ENCODE measurements around the gene CAVIN3. TPM values are rescaled to one million over a fixed set of nuclear protein-coding genes. Genes with fewer than 3 reads are reported as not detected.

Gene CAVIN3
- total and polyA plus RNA-seq, 2 of the 8 experiments (the other 6 are each of a cell fraction or from before 2014, with no cell fraction given) = 17.7 to 26.4 TPM

GRCh38 chr11:6312106-6312505 is 8.2 kb downstream of the CAVIN3 start:
- no peak for TF ChIP-seq POLR2AphosphoS5 (IDR thresholded peaks at IDR 0.05; ENCODE audit: low read depth, low read length)
- TF ChIP-seq NANOG (IDR thresholded peaks at IDR 0.05; ENCODE audit: insufficient read depth, low read depth, low read length, poor library complexity, severe bottlenecking) = no peak
- TF ChIP-seq SIX5 (IDR thresholded peaks at IDR 0.05; ENCODE audit: low read depth, low read length) = no peak
- no peak for TF ChIP-seq BRCA1 (IDR thresholded peaks at IDR 0.05; ENCODE audit: low read depth, low read length)
- no peak for TF ChIP-seq POLR2A (IDR thresholded peaks at IDR 0.05; ENCODE audit: control extremely low read depth in 1 of 2, low read depth in 2 of 2, low read length in 2 of 2)
- no peak for TF ChIP-seq EGR1 (IDR thresholded peaks at IDR 0.05; ENCODE audit: borderline replicate concordance, low read depth, low read length)
- no peak for TF ChIP-seq CBX8 (IDR thresholded peaks at IDR 0.05; ENCODE audit: borderline replicate concordance, low read depth, low read length)
- no peak for TF ChIP-seq SIN3A (conservative IDR thresholded peaks at IDR 0.05 in 1 of 2, IDR thresholded peaks at IDR 0.05 in 1 of 2; ENCODE audit: low read depth in 1 of 2, low read length in 2 of 2)
- TF ChIP-seq ZNF274 (IDR thresholded peaks at IDR 0.05; ENCODE audit: borderline replicate concordance, extremely low read depth, low read length) = no peak
- no peak for TF ChIP-seq ATF3 (IDR thresholded peaks at IDR 0.05; ENCODE audit: insufficient read depth, low read depth, low read length)
- TF ChIP-seq JUN (IDR thresholded peaks at IDR 0.05; ENCODE audit: low read depth, low read length) = no peak
- TF ChIP-seq BCL11A (IDR thresholded peaks at IDR 0.05; ENCODE audit: low read depth in 2 of 2, low read length in 2 of 2) = no peak
- TF ChIP-seq CBX5 (IDR thresholded peaks at IDR 0.05; ENCODE audit: low read depth, low read length) = no peak
- CTCF ChIA-PET (ENCODE audit: partially characterized antibody) = interaction anchor here (0.6 to 9.7 kb wide), 10 partner anchors 16 to 1502 kb away, joined by 3 to 124 read pairs (median 5); partner anchors contain the start of gene CCKBR
- H3K9ac ChIP-seq (replicated peaks in 1 of 4; ENCODE audit: extremely low read depth in 1 of 4, low read depth in 3 of 4, low read length in 3 of 4) = no peak overlapping the region
- no peak overlapping the region for H2AFZ ChIP-seq (ENCODE audit: low read length)
- no peaks in the 10 kb centered on the region for H4K20me1 ChIP-seq (replicated peaks in 1 of 2; ENCODE audit: control insufficient read depth in 1 of 2, insufficient read depth in 2 of 2, low read length in 2 of 2)
- H3K36me3 ChIP-seq (ENCODE audit: control insufficient read depth in 2 of 4, insufficient read depth in 4 of 4, low read length in 3 of 4) = no peaks in the 10 kb centered on the region
- H3K4me2 ChIP-seq (ENCODE audit: insufficient read depth in 1 of 2, low read depth in 2 of 2, low read length in 2 of 2) = no peak overlapping the region
- H2BK12ac ChIP-seq (ENCODE audit: low read depth, low read length) = no peak overlapping the region
- no peak overlapping the region for H3K14ac ChIP-seq (ENCODE audit: insufficient read length)
- no peak overlapping the region for H4K91ac ChIP-seq (replicated peaks; ENCODE audit: insufficient read length, low read length)
- no peak overlapping the region for H2BK120ac ChIP-seq (replicated peaks; ENCODE audit: low read depth, low read length)
- no peaks in the 10 kb centered on the region for H3K79me1 ChIP-seq (ENCODE audit: low read depth, low read length)
- no peak overlapping the region for H2BK20ac ChIP-seq (ENCODE audit: low read length)
- H4K8ac ChIP-seq (ENCODE audit: extremely low read depth, insufficient read depth, low read length) = no peak overlapping the region
- no peaks in the 10 kb centered on the region for H3K23me2 ChIP-seq (ENCODE audit: low read depth, low read length)
- H3K4me3 ChIP-seq (ENCODE audit: extremely low read depth in 1 of 4, insufficient read depth in 2 of 4, low read depth in 3 of 4, low read length in 4 of 4) = no peak overlapping the region
- H3K79me2 ChIP-seq (ENCODE audit: control insufficient read depth in 1 of 2, insufficient read depth in 2 of 2, low read length in 2 of 2) = no peaks in the 10 kb centered on the region
- H2BK5ac ChIP-seq (ENCODE audit: low read depth, low read length) = no peak overlapping the region
- H4K5ac ChIP-seq (ENCODE audit: insufficient read length, low read depth, low read length) = no peak overlapping the region
- FAIRE-seq (no peak), DNase-seq (ENCODE audit: low read depth in 1 of 2, low spot score in 2 of 2) (no peak)
- no peak overlapping the region for H3K56ac ChIP-seq (replicated peaks; ENCODE audit: insufficient read length, low read depth, low read length)
- no peak overlapping the region for H2BK15ac ChIP-seq (ENCODE audit: low read length)
- WGBS, 2 experiments (ENCODE audit: extremely low coverage in 1 of 2, insufficient coverage in 1 of 2, insufficient read length in 1 of 2, insufficient replicate concordance in 2 of 2, low coverage in 1 of 2, low lambda C conversion rate in 2 of 2, missing lambda C conversion rate in 1 of 2) = 88% methylated on average over 3 of the region's 3 CpGs; no CpG with 5 or more reads in 1 of the 2 experiments
- H3K27me3 ChIP-seq (replicated peaks in 1 of 4; ENCODE audit: control insufficient read depth in 3 of 4, extremely low read depth in 1 of 4, insufficient read depth in 3 of 4, low read length in 3 of 4) = no peaks in the 10 kb centered on the region
- H3K4me1 ChIP-seq (replicated peaks in 1 of 4; ENCODE audit: control insufficient read depth in 3 of 4, insufficient read depth in 4 of 4, low read length in 3 of 4) = peaks cover 0 to 2% (median 0%) of the 10 kb centered on the region in 4 experiments; a peak in 1 of 7 replicates
- no peak overlapping the region for H3K27ac ChIP-seq (ENCODE audit: low read depth, low read length)
- H2AK5ac ChIP-seq (ENCODE audit: low read depth, low read length) = no peak overlapping the region
- no peaks in the 10 kb centered on the region for H3K9me3 ChIP-seq (ENCODE audit: insufficient read depth in 2 of 2, low read depth in 1 of 2, low read length in 1 of 2)
- H3K18ac ChIP-seq (ENCODE audit: extremely low read depth, low read length) = no peak overlapping the region
- no peak overlapping the region for H3K4ac ChIP-seq (replicated peaks; ENCODE audit: insufficient read length, low read depth, low read length)
- H3K23ac ChIP-seq (ENCODE audit: insufficient read length) = no peak overlapping the region
- POLR2A ChIA-PET (ENCODE audit: partially characterized antibody) = no interaction called here

Measured in H1 (cell line).